GM03348 (cell line): ENCODE measurements around the gene SH3RF3.

Experiments used
- DNase-seq: peaks from one replicate; pipeline ENCODE4 v3.0.0; 2012; ENCODE audit warnings: low spot score

The SH3RF3 gene

GRCh38 chr2:109139865-109140396, 10.9 kb downstream of the SH3RF3 start:
- DNase-seq, result no peak

- DNase-seq, result no peak
These were observed 12.1 kb downstream of the SH3RF3 start for GRCh38 chr2:109141006-109141600.

GRCh38 chr2:109141727-109142283, 12.8 kb downstream of the SH3RF3 start:
- no peak for DNase-seq

- DNase-seq, result no peak
These were observed 13.6 kb downstream of the SH3RF3 start for GRCh38 chr2:109142416-109143210.

GRCh38 chr2:109143214-109144187, 14.5 kb downstream of the SH3RF3 start:
- DNase-seq, result no peak

GRCh38 chr2:109144271-109144670, 15.3 kb downstream of the SH3RF3 start:
- DNase-seq, result no peak

- no peak for DNase-seq
These were observed 15.7 kb downstream of the SH3RF3 start for GRCh38 chr2:109144721-109145120.

GRCh38 chr2:109145286-109145685, 16.3 kb downstream of the SH3RF3 start:
- DNase-seq, result no peak

GRCh38 chr2:109147405-109147804, 18.4 kb downstream of the SH3RF3 start:
- no peak for DNase-seq

- peak; percentile 67 for DNase-seq
These were observed 19.2 kb downstream of the SH3RF3 start for GRCh38 chr2:109148117-109148746.

GRCh38 chr2:109148991-109149645, 20.1 kb downstream of the SH3RF3 start:
- DNase-seq, result no peak

GRCh38 chr2:109150559-109150958, 21.6 kb downstream of the SH3RF3 start:
- no peak for DNase-seq

GRCh38 chr2:109151519-109151918, 22.5 kb downstream of the SH3RF3 start:
- no peak for DNase-seq

GRCh38 chr2:109153005-109153784, 24.2 kb downstream of the SH3RF3 start:
- no peak for DNase-seq

GRCh38 chr2:109153807-109154206, 24.8 kb downstream of the SH3RF3 start:
- DNase-seq, result no peak

- DNase-seq, result no peak
These were observed 25.2 kb downstream of the SH3RF3 start for GRCh38 chr2:109154226-109154625.

- no peak for DNase-seq
These were observed 26.8 kb downstream of the SH3RF3 start for GRCh38 chr2:109155553-109156451.

GRCh38 chr2:109157563-109158105, 28.6 kb downstream of the SH3RF3 start:
- DNase-seq, result no peak

- no peak for DNase-seq
These were observed 29.2 kb downstream of the SH3RF3 start for GRCh38 chr2:109158237-109158636.
